ENCODE data around the gene SEL1L3. TPM values are rescaled to one million over a fixed set of nuclear protein-coding genes. Genes with fewer than 3 reads are reported as not detected.

Gene SEL1L3
- total and polyA plus RNA-seq, 2 donors (not counting 1 experiment from before 2014, with no cell fraction given): 13.2 to 56.3 TPM

DNA sequence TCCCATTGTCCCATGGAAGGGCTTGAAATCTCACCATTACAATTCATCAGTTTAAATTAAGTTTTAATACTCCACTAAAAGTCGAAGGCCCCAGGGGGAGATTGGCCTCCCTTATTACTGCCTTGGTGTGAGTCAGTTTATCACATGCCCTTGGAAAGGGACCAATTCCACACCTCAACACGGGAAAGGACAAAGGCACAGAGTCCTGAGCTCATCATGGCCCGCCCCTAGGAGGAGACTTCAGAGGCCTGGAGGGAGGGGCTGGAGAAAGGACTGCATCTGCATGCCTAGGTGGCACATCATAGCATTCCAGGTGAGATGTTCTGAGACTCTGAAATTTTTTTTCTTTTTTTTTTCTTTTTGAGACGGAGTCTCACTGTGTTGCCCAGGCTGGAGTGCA is 2.8 kb upstream of the SEL1L3 start:
- Histone ChIP-seq H3K27me3 (ENCODE audit: control insufficient read depth, insufficient read depth, low read length) (no peaks in the 10 kb centered on the region), H3K4me1 (ENCODE audit: control insufficient read depth, extremely low read depth, insufficient read depth, low read length) (no peaks in the 10 kb centered on the region), H3K9me3 (ENCODE audit: control insufficient read depth, insufficient read depth, low read depth, low read length) (no peaks in the 10 kb centered on the region), H3K4me3 (replicated peaks in 1 of 4; ENCODE audit: control extremely low read depth in 1 of 4, insufficient read depth in 1 of 4, low read depth in 3 of 4, low read length in 4 of 4) (no peak overlapping the region), H3K9ac (ENCODE audit: insufficient read depth, low read length) (no peak overlapping the region), H2AFZ (ENCODE audit: low read length) (no peak overlapping the region), H3K36me3 (ENCODE audit: control insufficient read depth, insufficient read depth, low read length) (no peaks in the 10 kb centered on the region), H3K79me2 (ENCODE audit: control insufficient read depth, insufficient read depth, low read length) (no peaks in the 10 kb centered on the region), H3K27ac (ENCODE audit: insufficient read depth, low read length) (no peak overlapping the region), H4K20me1 (ENCODE audit: control insufficient read depth, extremely low read depth, insufficient read depth, low read length) (no peaks in the 10 kb centered on the region), H3K4me2 (ENCODE audit: extremely low read depth, insufficient read depth, low read length) (no peak overlapping the region)
- no peak for TF ChIP-seq EZH2 (IDR thresholded peaks at IDR 0.05; ENCODE audit: low read length, missing control alignments)
- TF ChIP-seq, protein P1, sequence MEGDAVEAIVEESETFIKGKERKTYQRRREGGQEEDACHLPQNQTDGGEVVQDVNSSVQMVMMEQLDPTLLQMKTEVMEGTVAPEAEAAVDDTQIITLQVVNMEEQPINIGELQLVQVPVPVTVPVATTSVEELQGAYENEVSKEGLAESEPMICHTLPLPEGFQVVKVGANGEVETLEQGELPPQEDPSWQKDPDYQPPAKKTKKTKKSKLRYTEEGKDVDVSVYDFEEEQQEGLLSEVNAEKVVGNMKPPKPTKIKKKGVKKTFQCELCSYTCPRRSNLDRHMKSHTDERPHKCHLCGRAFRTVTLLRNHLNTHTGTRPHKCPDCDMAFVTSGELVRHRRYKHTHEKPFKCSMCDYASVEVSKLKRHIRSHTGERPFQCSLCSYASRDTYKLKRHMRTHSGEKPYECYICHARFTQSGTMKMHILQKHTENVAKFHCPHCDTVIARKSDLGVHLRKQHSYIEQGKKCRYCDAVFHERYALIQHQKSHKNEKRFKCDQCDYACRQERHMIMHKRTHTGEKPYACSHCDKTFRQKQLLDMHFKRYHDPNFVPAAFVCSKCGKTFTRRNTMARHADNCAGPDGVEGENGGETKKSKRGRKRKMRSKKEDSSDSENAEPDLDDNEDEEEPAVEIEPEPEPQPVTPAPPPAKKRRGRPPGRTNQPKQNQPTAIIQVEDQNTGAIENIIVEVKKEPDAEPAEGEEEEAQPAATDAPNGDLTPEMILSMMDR (conservative IDR thresholded peaks at IDR 0.05 in 1 of 2, IDR thresholded peaks at IDR 0.05 in 1 of 2; ENCODE audit: low read depth in 1 of 2, low read length in 2 of 2): no peak
- DNase-seq (ENCODE audit: low read depth in 2 of 2): peak in 1 of 2 donors; percentile 43

GRCh38 chr4:25863831-25864418 is 1.1 kb upstream of the SEL1L3 start:
- no peak for DNase-seq (ENCODE audit: low read depth in 2 of 2)
- no peak overlapping the region for H3K4me2 ChIP-seq (ENCODE audit: extremely low read depth, insufficient read depth, low read length)
- H4K20me1 ChIP-seq (ENCODE audit: control insufficient read depth, extremely low read depth, insufficient read depth, low read length): no peaks in the 10 kb centered on the region

GRCh38 chr4:25863347-25863784 is 578 bp upstream of the SEL1L3 start:
- DNase-seq (ENCODE audit: low read depth in 2 of 2): no peak
- H3K4me3 ChIP-seq (replicated peaks in 1 of 4; ENCODE audit: control extremely low read depth in 1 of 4, insufficient read depth in 1 of 4, low read depth in 3 of 4, low read length in 4 of 4): peak overlapping the region in 3 of 4 experiments; percentile 26 to 49 (median 40)
- no peaks in the 10 kb centered on the region for H3K4me1 ChIP-seq (ENCODE audit: control insufficient read depth, extremely low read depth, insufficient read depth, low read length)
- TF ChIP-seq, protein P1 (conservative IDR thresholded peaks at IDR 0.05 in 1 of 2, IDR thresholded peaks at IDR 0.05 in 1 of 2; ENCODE audit: low read depth in 1 of 2, low read length in 2 of 2): peak in 1 of 2 donors; percentile 31
- no peak for TF ChIP-seq EZH2 (IDR thresholded peaks at IDR 0.05; ENCODE audit: low read length, missing control alignments)
- H3K79me2 ChIP-seq (ENCODE audit: control insufficient read depth, insufficient read depth, low read length): no peaks in the 10 kb centered on the region
- H3K9ac ChIP-seq (ENCODE audit: insufficient read depth, low read length): no peak overlapping the region
- no peaks in the 10 kb centered on the region for H3K9me3 ChIP-seq (ENCODE audit: control insufficient read depth, insufficient read depth, low read depth, low read length)
- no peaks in the 10 kb centered on the region for H3K27me3 ChIP-seq (ENCODE audit: control insufficient read depth, insufficient read depth, low read length)
- H3K27ac ChIP-seq (ENCODE audit: insufficient read depth, low read length): no peak overlapping the region
- H3K36me3 ChIP-seq (ENCODE audit: control insufficient read depth, insufficient read depth, low read length): no peaks in the 10 kb centered on the region
- no peaks in the 10 kb centered on the region for H4K20me1 ChIP-seq (ENCODE audit: control insufficient read depth, extremely low read depth, insufficient read depth, low read length)
- no peak overlapping the region for H2AFZ ChIP-seq (ENCODE audit: low read length)
- H3K4me2 ChIP-seq (ENCODE audit: extremely low read depth, insufficient read depth, low read length): no peak overlapping the region

More at GRCh38 chr4:25863831-25864418, 1.1 kb upstream of the SEL1L3 start:
- no peak overlapping the region for H3K9ac ChIP-seq (ENCODE audit: insufficient read depth, low read length)
- H3K4me3 ChIP-seq (replicated peaks in 1 of 4; ENCODE audit: control extremely low read depth in 1 of 4, insufficient read depth in 1 of 4, low read depth in 3 of 4, low read length in 4 of 4): no peak overlapping the region
- no peaks in the 10 kb centered on the region for H3K27me3 ChIP-seq (ENCODE audit: control insufficient read depth, insufficient read depth, low read length)
- no peaks in the 10 kb centered on the region for H3K36me3 ChIP-seq (ENCODE audit: control insufficient read depth, insufficient read depth, low read length)
- H3K9me3 ChIP-seq (ENCODE audit: control insufficient read depth, insufficient read depth, low read depth, low read length): no peaks in the 10 kb centered on the region
- TF ChIP-seq, protein P1 (conservative IDR thresholded peaks at IDR 0.05 in 1 of 2, IDR thresholded peaks at IDR 0.05 in 1 of 2; ENCODE audit: low read depth in 1 of 2, low read length in 2 of 2): no peak
- no peak for TF ChIP-seq EZH2 (IDR thresholded peaks at IDR 0.05; ENCODE audit: low read length, missing control alignments)
- H3K4me1 ChIP-seq (ENCODE audit: control insufficient read depth, extremely low read depth, insufficient read depth, low read length): no peaks in the 10 kb centered on the region
- H3K27ac ChIP-seq (ENCODE audit: insufficient read depth, low read length): no peak overlapping the region
- no peaks in the 10 kb centered on the region for H3K79me2 ChIP-seq (ENCODE audit: control insufficient read depth, insufficient read depth, low read length)
- H2AFZ ChIP-seq (ENCODE audit: low read length): no peak overlapping the region
